NCI-H748 treated with DMSO at 0.1 percent for 48 hours (cell line): ENCODE measurements around the gene SLC30A4.

Source experiments
- DNase-seq: peaks from one replicate; lab custom pipeline; 2025; lab: John Stamatoyannopoulos, UW

Gene SLC30A4

GRCh38 chr15:45451265-45451664 lies 71.3 kb downstream of the SLC30A4 start:
- no peak for DNase-seq

- no peak for DNase-seq
Observed at GRCh38 chr15:45449916-45450867, 72.4 kb downstream of the SLC30A4 start.

GRCh38 chr15:45449395-45449794 lies 73.2 kb downstream of the SLC30A4 start:
- DNase-seq: no peak

- no peak for DNase-seq
Observed at GRCh38 chr15:45448066-45448915, 74.3 kb downstream of the SLC30A4 start.

- no peak for DNase-seq
Observed at GRCh38 chr15:45443645-45444044, 78.9 kb downstream of the SLC30A4 start.

GRCh38 chr15:45442507-45443135 lies 79.9 kb downstream of the SLC30A4 start:
- no peak for DNase-seq

GRCh38 chr15:45441686-45442085 lies 80.9 kb downstream of the SLC30A4 start:
- no peak for DNase-seq

GRCh38 chr15:45441036-45441435 lies 81.5 kb downstream of the SLC30A4 start:
- DNase-seq: no peak

GRCh38 chr15:45439521-45440260 lies 82.9 kb downstream of the SLC30A4 start:
- DNase-seq: no peak

- DNase-seq: no peak
Observed at GRCh38 chr15:45435124-45435903, 87.2 kb downstream of the SLC30A4 start.

- no peak for DNase-seq
Observed at GRCh38 chr15:45434078-45434567, 88.4 kb downstream of the SLC30A4 start.

GRCh38 chr15:45431511-45431910 lies 91.0 kb downstream of the SLC30A4 start:
- DNase-seq: no peak

- DNase-seq: peak; percentile 20
Observed at GRCh38 chr15:45429941-45430792, 92.4 kb downstream of the SLC30A4 start.
